GM21526 (cell line): ENCODE measurements around the gene PSMD14.

Experiments
- ATAC-seq: cut with Tn5 transposase; IDR thresholded peaks from one replicate; pipeline ENCODE4 v1.9.1; 2021; ENCODE audit warnings: moderate library complexity; ENCODE audit not compliant: unreplicated experiment, low FRiP score

The PSMD14 gene

DNA sequence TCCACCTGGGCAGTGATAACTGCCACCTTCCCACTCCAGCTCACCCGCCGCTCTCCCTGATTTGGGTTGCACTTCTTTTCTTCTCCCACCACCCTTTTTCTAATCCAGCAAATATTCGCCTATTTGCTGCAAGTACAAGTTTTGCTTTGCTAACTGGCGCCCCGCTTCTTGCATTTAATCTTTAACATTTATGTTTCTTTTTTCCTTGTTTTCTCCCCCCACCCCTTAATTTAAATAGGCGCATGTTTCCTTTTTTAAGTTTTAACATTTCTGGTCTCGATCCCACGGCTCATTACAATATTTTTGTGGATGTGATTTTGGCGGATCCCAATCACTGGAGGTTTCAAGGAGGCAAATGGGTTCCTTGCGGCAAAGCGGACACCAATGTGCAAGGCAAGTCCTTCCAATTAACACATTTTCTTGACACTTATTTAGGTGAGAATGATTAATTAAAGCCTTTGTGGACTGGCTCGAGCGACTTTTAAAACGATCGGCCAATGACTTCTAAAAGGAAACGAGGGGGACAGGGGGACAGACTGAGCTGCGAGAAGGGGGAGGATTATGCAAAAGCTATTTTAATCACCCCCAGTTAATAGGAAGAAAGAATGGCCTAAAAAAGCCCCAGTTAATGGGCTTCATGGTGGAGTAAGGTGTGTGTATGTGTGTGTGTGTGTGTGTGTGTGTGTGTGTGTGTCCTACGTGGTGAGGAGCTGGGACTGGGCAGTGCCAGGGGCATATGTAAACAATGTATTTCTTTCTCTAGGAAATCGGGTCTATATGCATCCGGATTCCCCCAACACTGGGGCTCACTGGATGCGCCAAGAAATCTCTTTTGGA, 109.4 kb downstream of the PSMD14 start:
- ATAC-seq: no peak

DNA sequence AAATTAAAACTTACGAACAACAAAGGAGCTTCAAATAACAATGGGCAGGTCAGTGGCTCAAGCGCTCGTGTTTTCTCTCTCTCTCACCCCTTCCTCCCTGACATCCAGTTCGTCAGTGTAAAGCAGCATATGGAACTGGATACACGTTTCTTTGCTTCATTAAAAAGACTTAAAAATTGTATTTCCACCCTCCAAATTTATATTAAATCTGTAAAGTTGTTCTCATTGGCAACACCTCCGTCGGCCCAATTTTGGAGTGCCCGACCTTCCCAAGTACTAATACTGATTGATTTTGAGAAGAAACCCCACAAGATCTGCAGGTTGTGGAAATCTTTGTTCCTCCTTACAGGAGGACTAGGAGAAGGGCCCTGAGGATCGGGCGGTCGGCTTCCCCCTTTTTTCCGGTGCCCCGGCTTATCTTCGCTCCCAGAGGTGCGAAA, 110.1 kb downstream of the PSMD14 start:
- ATAC-seq: no peak

DNA sequence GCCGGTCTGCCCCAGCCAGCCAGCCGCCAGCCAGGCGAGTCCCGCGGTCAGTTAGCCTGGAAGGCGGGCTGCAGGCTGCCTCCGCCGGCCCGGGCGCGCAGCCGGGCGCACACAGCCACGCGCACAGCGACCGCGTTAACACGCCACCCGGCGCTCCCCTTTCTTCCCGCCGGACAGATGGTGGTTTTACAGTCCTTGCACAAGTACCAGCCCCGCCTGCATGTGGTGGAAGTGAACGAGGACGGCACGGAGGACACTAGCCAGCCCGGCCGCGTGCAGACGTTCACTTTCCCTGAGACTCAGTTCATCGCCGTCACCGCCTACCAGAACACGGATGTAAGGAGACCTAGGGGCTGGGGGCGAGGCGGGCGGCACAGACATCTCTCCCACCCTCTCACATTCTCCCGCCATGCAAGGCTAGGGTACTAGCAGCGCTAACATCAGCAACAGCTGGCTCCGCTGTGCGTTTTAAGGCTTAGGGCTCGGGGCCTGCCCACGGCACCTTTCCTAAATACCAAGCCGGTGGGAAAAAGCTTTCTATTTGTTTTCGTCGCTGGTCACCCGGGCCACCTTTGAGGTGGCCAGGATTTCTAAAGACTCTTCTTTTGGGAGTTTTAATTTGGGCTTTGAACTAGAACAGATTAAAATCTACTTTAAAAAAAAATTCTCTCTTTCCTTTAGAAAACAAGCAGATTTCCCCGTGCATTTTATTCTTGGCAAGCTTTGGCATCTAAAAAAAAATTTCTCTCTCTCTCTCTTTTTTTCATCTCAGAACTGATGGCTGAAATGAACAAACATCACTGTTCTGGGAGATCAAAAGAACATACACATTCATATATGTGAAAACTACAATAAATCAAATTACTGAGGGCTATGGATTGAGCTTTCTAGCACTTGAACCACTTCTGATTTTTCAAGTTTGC, 110.8 kb downstream of the PSMD14 start:
- peak; percentile 30 for ATAC-seq

DNA sequence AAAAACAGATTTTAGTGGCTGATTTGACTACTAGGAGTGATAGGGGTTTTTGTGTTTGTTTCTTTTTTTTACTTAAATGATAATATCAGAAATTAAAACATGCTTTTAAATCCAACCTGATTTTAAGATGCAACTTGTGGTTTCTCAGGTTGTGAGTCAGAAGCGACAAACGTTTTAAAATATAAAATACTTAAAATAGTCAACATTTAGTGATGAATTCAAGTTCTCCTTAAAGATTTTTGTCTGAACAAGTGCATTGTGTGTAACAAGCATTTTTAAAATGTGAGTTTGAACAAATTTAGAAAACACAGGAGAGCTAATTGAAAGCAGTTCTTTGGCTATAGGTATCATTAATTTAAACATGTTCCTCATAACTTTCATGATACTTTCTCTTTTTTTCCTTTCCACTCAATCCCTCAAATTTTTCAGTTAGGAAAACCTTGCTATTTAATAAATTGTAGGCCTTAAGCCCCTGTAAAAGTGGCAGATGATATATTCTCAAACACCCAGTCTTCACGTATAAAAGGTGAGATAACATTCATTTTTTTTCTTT, 111.5 kb downstream of the PSMD14 start:
- no peak for ATAC-seq

DNA sequence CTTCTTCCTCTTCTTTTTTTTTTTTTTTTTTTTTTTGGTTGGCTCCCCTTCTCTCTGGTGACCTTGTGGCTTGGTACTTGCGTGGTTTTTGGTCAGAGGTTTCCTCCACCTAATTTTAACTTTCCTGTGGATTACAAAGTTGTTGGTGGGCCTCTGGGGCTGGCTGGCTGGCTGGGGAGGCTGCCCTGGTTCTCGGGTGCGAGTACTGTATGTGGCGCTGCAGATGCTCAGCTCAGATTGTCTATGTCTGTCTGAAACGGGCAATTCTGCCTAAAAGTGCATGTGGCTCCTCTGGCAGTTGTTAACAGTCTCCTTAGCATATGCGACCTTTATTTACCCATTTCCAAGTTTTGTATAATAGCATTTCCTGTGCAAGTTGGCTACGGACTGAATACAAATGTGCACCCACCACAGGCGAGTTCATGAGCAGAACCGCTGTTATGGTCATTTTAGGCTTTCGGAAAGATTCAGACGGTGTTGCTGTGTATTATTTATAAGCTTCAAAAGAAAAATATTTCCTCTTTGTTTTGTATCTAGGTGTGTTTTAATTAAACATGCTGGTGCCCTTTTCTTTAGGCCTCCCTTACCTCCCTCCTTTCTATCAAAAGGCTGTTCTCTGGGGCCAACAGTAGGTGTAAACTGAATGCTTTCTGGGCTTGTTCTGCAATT, 112.3 kb downstream of the PSMD14 start:
- ATAC-seq: no peak

DNA sequence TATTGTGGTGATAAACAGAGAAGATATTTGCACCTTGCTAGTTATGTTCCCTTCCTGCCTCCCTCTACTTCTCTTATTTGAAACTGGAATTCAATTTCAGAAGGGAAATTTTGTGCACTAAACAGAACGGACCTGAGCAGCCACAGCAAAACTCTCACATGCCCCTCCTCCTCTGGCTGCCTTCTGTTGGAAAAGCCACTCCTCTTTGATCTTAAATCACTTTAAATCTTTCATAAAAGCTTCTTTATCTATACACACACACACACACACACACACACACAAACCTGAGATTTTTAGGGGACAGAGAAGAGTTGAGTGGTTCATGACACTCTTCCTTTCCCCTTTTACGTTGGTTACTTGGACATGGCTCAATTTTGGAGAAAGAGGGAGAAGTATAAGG, 113.5 kb downstream of the PSMD14 start:
- no peak for ATAC-seq

DNA sequence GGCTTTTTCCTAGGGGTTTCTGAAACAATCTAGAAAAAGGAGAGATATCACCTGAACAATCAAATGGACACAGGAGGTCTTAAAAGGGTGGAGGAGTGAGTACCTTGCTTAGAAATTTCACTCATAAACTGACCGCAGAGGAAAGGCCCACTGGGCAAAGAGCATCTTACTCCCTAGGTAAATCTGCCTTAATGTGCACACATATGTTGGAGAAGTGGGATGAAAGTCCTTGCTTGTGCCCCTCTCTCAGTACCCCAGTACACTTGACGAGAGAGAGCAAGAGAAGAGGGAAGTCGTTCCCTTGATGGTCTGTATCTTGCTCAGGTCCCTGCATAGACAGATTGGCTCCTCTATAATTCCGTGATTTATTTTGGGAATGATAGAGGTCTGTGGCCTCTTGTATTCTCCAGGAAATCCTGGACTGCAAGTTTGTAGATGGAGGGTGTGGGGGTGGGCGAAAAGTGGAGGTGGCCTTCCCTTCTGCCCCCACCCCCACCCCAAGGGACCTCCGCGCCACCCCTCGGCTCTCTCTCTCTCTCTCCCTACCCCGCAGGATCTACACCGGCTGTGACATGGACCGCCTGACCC, 114.7 kb downstream of the PSMD14 start:
- ATAC-seq: no peak

DNA sequence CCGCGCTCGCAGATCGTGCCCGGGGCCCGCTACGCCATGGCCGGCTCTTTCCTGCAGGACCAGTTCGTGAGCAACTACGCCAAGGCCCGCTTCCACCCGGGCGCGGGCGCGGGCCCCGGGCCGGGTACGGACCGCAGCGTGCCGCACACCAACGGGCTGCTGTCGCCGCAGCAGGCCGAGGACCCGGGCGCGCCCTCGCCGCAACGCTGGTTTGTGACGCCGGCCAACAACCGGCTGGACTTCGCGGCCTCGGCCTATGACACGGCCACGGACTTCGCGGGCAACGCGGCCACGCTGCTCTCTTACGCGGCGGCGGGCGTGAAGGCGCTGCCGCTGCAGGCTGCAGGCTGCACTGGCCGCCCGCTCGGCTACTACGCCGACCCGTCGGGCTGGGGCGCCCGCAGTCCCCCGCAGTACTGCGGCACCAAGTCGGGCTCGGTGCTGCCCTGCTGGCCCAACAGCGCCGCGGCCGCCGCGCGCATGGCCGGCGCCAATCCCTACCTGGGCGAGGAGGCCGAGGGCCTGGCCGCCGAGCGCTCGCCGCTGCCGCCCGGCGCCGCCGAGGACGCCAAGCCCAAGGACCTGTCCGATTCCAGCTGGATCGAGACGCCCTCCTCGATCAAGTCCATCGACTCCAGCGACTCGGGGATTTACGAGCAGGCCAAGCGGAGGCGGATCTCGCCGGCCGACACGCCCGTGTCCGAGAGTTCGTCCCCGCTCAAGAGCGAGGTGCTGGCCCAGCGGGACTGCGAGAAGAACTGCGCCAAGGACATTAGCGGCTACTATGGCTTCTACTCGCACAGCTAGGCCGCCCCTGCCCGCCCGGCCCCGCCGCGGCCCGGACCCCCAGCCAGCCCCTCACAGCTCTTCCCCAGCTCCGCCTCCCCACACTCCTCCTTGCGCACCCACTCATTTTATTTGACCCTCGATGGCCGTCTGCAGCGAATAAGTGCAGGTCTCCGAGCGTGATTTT, 115.5 kb downstream of the PSMD14 start:
- no peak for ATAC-seq

DNA sequence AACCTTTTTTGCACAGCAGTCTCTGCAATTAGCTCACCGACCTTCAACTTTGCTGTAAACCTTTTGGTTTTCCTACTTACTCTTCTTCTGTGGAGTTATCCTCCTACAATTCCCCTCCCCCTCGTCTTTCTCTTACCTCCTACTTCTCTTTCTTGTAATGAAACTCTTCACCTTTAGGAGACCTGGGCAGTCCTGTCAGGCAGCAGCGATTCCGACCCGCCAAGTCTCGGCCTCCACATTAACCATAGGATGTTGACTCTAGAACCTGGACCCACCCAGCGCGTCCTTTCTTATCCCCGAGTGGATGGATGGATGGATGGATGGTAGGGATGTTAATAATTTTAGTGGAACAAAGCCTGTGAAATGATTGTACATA, 116.2 kb downstream of the PSMD14 start:
- ATAC-seq: no peak

DNA sequence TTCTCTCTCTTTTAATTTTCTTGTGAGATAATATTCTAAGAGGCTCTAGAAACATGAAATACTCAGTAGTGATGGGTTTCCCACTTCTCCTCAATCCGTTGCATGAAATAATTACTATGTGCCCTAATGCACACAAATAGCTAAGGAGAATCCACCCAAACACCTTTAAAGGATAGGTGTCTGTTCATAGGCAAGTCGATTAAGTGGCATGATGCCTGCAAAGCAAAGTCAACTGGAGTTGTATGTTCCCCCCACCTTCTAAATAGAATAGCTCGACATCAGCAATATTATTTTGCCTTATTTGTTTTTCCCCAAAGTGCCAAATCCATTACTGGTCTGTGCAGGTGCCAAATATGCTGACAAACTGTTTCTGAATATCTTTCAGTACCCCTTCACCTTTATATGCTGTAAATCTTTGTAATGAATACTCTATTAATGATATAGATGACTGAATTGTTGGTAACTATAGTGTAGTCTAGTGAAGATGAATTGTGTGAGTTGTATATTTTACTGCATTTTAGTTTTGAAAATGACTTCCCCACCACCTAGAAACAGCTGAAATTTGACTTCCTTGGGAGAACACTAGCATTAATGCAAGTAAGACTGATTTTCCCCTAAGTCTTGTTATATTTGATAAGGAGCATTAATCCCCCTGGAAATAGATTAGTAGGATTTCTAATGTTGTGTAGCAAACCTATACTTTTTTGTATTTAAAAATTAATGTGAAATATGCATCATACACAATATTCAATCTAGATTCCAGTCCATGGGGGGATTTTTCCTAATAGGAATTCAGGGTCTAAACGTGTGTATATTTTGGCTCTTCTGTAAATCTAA, 116.9 kb downstream of the PSMD14 start:
- no peak for ATAC-seq

DNA sequence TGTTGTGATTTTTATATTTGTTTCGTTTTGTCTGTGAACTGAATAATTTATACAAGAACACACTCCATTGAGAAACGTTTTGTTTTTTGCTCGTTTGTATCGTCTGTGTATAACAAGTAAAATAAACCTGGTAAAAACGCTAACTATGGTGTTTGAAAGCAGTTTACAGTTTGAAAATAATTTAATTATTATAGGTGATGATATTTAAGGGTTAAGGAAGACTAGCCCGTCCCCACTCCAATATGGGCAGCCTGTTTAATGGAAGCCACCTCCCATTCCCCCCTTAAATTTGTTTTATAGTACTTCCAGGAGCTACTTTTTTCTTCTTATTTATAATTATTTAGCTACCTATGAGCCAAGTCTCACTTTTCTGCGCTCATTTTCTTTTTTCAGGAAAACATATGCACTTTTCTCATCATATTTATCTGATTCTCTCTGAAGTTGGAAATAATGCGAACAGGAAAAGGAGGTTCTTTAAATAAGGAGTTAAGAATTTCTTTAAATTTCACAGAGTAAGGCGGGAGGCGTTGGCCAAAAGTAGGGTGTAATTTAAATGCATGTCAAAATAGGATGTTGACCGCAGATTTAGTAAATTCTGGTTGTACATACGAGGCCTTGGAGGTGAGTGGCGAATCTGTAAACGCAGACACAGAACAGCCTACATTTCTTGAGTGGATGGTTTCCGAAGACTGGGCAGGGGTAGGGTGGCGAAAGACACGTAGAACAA, 117.7 kb downstream of the PSMD14 start:
- no peak for ATAC-seq

DNA sequence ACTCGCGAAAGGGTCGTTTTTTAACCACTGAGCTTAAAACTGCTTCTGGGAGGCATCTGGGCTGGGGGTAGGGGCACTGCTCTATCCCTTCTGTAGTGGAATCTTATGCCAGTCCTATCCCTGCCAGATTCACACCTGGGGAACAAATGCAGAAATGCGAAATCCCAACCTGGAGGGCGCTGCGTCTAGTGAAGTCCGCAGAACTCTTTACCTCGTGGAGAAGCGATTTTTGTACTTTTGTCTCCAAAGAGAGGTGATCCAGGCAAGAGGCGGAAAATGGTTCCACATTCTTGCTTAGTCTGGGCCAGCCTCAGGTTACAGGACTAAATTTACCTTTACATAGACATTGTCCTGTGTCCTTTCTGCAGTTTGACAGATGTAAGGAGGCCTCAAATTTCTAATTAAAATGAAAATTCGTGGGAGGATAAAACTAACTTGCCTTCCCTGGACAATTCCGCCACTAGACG, 118.3 kb downstream of the PSMD14 start:
- no peak for ATAC-seq

DNA sequence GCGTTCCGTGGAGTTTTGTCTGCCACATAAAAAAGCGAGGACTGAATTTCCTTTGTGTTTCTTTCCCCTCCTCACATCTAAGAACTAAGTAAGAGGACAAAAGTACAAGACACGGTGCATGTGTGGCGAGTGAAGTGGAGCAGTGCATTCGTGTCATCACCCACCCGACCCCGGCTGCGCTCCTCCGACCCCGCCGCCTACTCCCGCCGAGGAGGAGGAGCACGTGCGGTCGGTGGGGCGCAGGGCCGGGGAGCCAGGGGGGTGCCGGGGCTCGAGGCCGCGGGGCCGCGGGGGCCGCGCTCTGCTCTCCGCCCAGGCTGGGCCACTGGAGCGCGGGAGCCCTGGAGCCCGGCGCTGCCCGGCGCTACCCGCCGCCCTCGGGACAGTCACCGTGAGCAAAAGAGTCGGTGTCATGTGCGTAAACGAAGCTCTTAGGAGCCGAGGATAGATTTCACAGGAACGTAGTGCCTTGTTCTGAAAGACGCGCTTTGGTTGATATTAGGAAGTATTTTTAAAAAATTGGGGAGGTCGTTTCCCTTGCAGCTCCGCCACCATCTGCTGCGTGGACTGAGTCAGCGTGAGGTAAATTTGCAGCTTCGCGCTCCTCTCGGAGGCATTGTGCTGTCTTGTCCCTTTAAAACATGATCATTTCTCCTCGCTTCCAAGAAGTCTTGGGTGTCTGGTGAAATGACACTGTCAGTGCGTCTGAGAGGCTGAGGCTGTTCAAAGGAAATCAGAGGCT, 118.9 kb downstream of the PSMD14 start:
- ATAC-seq: no peak

DNA sequence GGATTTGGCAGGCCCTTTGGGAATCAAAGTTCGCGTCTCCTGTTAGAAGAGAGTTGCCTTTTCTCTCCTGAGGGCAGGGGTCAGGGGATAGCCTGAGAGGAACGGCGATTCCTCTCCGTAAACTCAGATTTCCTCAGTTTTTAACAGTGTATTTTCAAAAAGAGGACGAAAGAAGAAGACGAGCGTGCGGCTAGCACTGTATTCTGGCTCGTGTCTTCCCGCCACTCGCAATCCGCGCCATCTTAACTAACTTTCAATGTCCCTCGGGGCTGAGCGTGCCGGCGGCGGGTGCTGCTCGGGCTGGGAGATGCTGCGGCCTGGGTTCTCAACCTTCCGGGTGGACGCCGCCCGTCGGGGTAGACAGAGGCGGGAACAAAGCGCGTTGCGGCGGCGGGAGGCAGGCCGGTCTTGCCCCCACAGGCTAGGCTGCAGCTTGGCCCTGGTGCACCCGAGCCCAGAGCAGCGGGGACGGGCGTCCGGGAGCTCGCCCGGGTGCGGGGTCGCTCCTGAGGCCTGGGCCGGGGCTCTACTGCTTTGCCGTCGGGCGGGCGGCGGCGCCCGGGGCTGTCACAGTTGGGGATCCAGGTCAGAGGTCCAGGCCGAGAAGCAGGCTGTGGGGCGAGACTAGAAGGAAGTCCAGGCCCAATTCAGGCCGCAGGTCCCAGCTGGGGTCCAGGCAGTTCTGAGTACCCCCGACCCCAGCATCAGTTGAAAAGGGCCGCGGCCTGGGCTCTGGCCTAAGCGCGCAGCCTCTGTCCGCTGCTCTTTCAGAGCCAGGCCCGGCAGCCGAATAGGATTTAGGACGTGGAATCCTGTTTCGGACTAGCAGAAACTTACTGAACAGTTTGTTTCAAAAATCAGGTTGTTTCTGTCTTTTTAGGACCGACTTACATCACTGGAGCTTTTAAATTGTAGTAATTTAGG, 119.7 kb downstream of the PSMD14 start:
- no peak for ATAC-seq

DNA sequence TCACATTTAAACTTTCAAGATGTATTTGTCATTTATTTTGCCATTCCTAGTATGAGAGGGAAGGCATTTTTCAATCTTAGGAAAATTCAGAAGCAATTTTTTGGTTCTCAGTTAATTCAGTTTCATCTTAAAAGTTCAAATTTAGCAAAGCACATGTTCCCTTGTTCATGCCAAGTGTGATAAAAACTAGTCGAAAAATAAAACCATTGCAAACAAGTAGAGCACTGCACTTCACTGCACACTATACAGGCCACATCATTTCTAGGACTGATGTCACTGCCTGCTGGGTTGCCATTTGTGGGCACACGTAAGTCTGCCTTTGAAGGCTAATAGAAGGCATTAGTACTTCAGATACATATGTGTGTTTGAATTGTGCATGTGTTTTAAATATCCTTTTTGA, 122.2 kb downstream of the PSMD14 start:
- no peak for ATAC-seq

DNA sequence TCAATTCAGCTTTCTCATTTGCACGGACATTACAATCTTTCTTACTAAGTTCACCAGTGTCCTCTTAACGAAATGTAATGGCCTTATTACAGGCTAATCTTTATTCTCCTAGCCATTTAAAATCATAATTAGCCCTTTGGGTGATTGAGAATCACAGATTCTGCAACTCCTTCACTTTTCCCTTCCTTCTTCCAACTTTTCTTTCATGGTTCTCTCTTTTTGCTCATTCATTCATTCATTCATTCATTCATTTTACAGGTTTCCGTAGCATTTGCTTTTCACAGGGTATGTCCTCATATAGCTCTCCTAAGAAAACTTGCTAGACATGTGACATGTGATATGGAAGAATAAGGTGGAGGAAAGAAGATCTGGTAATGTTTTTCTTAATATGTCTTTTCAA, 123.9 kb downstream of the PSMD14 start:
- no peak for ATAC-seq
